ENCODE results near the gene GP2.
"Not testable (repeated sequence)": the region's sequence is repeated elsewhere in the genome, so short reads cannot be mapped to it uniquely, and the experiment has no call there.

The GP2 gene

DNA sequence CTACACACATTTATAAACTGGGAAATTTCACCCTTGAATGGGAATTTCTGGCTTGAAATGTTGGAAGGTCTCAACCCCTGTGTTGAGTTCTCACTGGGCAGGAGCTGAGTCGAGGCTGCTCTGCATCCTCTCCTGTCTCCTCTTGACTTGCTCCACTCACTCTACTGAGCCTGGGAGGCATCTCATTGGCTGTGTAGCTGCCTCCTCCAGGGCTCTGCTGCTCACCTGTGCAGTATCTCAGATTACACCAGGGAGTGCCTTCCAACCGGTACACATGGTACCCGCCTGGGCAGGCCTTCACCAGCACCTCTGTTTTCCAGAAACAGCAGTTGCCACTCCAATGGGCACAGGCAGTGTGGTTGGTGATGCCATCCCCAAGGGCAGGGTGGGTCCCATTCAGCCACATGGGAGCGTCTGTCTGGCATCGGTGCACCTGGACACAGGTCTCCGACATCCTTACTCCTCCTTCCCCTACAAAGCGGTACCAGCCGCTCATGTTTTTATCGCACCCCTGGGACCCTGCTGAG, 3.7 kb downstream of the GP2 start:
- DNase-seq = no peak

- no peak for DNase-seq
Observed at GRCh38 chr16:20322696-20323095, 4.6 kb downstream of the GP2 start.

DNA sequence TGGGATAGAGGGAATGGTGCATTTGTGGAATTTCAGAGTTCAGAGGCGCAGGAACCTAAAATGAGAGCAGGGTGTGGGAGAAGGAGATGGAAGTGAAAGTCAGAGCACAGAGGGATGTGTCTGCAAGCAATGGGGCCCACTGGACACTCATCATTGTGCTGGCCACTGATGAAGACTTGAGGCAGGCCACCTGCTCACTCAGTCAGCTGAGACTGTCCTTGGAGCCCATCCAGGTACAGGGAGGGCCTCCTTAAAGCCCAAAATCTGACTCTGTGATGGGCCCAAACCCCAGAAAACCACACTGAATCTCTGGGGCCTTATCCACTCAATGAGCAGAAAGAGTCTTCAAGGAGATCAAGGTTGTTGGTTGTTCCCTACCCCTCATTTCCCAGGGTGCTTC, 5.6 kb downstream of the GP2 start:
- DNase-seq = no peak

GRCh38 chr16:20321051-20321450, 6.3 kb downstream of the GP2 start:
- DNase-seq = not testable (repeated sequence)

GRCh38 chr16:20320592-20320991, 6.7 kb downstream of the GP2 start:
- DNase-seq = no peak

GRCh38 chr16:20320178-20320577, 7.1 kb downstream of the GP2 start:
- DNase-seq = no peak

DNA sequence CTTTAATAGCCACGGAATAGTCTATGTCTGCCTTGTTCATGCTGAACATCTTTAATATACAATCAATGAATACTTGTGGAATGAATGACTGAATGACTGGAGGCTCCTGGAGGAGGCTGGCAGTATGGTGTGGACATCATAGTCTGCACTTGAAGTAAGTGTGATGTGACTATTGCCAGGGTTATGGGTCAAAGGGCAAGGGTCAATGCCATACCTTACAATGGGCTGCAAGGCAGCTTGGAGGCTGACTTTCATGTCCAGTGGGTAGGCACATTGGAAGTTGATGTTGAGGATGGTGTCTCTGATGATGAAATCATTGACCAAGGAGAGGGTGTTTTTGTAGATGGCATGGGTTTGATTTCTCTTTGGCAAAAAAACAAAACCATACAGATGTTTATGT, 7.9 kb downstream of the GP2 start:
- DNase-seq = no peak

GRCh38 chr16:20318437-20318836, 8.9 kb downstream of the GP2 start:
- no peak for DNase-seq

- no peak for DNase-seq
Observed at GRCh38 chr16:20318006-20318405, 9.3 kb downstream of the GP2 start.

DNA sequence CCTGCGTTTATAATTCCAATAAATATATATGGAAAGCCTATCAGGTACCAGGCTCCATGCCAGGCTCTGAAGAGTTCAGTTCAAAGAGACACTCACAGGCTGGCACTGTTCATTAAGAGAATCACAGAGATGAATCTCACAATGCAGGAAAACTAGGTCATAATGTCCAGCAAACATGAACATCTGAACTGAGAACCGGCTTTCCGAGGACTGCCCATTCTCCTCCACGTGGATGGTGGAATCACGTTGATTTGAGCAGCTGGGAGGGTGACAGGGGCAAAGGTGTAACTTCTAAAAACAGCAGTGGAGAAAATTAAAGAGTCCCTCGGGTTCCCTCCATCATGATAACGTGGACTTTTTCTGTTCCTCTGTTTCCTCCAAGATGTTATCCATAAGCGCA, 10.2 kb downstream of the GP2 start:
- no peak for DNase-seq

DNA sequence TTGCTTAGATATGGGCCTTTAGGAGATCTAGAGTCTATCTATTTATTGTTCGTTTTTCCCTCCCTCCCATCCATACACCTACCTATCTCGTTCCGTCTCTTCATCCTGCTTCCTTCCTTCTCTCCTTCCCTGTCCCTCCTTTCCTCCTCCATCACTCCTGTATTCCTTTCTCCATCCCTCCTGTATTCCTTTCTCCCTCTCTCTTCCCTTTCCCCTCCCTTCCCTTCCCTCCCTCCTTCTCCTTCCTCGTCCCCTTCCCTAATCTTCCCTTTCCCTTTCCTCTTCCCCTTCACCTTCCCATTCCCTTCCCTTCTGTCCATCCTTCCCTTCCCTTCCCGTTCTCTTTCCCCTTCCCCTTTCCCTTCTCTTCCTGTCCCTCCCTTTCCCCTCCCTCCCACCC, 10.6 kb downstream of the GP2 start:
- DNase-seq = no peak

- no peak for DNase-seq
Observed at GRCh38 chr16:20315764-20316163, 11.5 kb downstream of the GP2 start.

DNA sequence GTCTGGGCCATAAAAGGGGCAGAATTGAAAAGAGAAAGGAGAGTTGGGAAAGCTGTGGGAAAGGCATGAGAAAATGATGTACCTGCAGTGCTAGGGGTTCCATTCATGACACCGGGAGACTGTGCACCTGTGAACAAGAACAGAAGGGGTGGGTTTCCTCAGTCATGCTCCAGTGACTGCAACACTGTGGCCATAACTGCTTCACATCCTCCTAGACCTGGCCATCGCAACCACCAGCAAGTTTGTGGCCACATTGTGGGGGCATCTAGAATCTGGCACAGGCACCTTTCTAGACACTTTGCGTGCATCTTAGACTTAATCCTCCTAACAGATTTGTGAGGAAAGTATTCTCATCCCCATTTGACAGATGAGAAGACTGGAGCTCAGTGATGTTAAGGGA, 12.7 kb downstream of the GP2 start:
- DNase-seq = no peak

DNA sequence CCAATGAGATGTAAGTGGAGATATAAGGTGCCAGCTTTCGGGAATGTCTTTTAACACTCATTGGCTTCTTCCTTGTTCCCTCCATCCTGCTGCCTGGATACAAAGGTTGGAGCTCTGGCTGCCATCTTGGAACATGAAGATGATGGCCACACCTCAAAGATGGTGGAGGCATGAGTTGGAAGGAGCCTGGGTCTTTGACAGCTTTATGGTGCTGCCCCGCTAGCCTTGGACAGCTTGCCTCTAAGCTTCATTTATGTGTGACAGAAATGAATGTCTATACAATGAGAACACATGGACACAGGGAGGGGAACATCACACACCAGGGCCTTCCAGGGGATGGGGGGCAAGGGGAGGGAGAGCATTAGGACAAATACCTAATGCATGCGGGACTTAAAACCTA, 13.6 kb downstream of the GP2 start:
- no peak for DNase-seq

DNA sequence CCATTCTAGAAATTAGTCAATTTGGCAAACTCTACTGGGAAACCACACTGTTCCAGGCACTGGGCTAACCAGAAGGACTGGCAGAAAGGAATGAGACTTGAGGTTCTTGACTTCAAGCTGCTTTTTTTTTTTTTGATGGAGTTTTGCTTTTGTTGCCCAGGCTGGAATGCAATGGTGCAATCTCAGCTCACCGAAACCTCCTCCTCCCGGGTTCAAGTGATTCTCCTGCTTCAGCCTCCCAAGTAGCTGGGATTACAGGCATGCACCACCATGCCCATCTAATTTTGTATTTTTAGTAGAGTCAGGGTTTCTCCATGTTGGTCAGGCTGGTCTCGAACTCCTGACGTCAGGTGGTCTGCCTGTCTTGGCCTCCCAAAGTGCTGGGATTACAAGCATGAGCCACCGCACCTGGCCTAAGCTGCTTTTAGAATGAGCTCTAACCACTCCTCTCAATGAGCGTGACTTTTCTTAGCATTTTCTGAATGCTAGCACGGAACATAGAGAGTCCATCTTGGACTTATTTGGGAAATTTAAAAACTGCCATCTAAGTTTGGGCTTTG, 14.7 kb downstream of the GP2 start:
- DNase-seq = not testable (repeated sequence)

DNA sequence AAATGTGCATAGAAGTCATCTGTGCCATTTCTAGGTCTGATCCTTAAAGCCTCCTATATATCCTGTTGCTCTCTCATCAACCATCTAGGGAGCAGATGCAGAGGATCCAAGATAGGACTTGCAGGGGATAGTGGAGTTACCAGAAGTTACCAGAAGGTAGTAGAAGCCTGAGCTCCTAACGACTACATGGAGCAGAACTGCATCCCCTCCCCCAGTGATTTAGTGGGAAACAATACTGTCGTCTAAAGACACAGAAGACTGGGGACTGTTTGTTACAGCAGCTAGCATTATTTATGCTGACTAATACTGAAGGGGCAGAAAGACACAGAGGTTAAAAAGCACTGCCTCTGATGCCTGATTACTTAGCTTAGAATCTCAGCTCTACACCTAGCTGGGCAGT, 15.8 kb downstream of the GP2 start:
- no peak for DNase-seq

DNA sequence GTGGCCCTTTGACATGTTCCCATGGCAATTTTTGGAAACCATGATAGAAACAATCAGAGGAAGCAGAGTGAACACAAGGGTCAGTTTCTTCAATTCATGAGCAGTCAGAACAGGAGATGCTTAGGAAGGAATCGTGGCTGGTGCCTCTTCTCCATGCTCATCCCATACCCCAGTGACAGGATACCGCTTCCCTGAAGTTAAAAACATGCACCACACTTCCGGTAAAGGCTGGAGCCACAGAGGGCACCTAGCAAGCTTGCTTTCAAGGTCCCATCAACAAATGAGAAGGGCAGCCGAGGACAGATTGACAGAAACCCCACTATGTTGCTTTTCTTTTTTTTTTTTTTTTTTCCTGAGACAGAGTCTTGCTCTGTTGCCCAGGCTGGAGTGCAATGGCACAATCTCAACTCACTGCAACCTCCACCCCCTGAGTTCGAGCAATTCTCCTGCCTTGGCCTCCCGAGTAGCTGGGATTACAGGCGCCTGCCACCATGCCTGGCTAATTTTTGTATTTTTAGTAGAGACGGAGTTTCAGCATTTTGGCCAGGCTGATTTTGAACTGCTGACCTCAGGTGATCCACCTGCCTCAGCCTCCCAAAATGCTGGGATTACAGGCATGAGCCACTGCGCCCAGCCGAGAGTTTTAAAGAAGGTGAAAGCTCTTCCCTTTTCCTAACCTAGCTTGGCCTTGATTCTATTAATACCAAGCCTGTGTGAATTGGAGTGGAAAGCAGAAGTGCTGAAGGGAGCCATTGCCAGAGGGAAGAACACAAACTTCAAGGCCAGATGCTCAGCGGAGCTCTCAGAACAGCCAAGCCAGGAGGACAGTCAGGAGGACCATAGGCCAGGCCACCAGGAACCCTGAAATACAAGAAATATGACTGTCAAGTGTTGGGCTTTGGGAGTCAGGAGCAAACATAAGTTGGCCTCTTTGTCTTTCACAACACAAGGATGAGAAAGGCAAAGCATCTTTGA, 16.6 kb downstream of the GP2 start:
- DNase-seq = no peak

- no peak for DNase-seq
Observed at GRCh38 chr16:20309786-20310185, 17.5 kb downstream of the GP2 start.

- no peak for DNase-seq
Observed at GRCh38 chr16:20308801-20309590, 18.3 kb downstream of the GP2 start.

GRCh38 chr16:20308266-20308665, 19.0 kb downstream of the GP2 start:
- DNase-seq = no peak

GRCh38 chr16:20307791-20308190, 19.5 kb downstream of the GP2 start:
- no peak for DNase-seq

GRCh38 chr16:20307240-20307671, 20.1 kb downstream of the GP2 start:
- no peak for DNase-seq

DNA sequence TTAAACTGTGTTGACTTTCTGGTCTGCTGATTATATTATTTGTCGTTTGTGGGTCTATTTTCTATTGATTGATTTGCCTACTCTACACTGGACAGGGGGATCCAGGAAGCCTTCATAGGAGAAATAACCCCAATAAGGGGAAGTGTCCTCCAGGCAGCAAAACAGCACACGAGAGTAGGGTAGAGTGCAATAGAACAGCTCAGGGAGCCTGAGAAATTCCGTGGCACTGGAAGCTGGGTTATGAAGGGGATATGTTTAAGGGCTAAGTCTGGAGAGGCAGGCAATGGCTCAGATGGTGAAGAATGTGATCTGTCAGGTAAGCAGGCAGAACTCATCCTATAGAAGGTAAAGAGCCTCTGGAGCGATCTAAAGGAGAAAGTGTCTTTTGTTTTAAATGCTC, 20.9 kb downstream of the GP2 start:
- no peak for DNase-seq

All from NCI-H446 (cell line).